Stomach (tissue), 9 donors: ENCODE data around the gene ALDH3B1. TPM values are rescaled to one million over a fixed set of nuclear protein-coding genes. Genes with fewer than 3 reads are reported as not detected.

Experiments used
- DNase-seq, 2 donors: peaks; one replicate each; pipeline versions ENCODE4 v3.0.0 to v3.0.0-alpha.2; 2013 to 2019
- H3K27ac ChIP-seq, 5 donors: fragments of 200-600 bp in 4 of 5; sonication (generic) in 4 of 5; one replicate each; pipeline ENCODE4 v1.5.1; 2013 to 2019; ENCODE audit warnings: mild to moderate bottlenecking in 1 of 5, moderate library complexity in 1 of 5
- H3K27me3 ChIP-seq, 3 donors: fragments of 200-600 bp; sonication (generic); one replicate each; pipeline ENCODE4 v1.5.1; 2017 to 2019; ENCODE audit warnings: mixed run types in 1 of 3
- H3K36me3 ChIP-seq, 4 donors: fragments of 200-600 bp; sonication (generic); 1 replicate in 3 of 4; 2 replicates in 1 of 4; pipeline ENCODE4 v1.5.1; 2016 to 2019
- H3K4me1 ChIP-seq, 4 donors: fragments of 200-600 bp; sonication (generic); one replicate each; pipeline ENCODE4 v1.5.1; 2016 to 2019
- H3K4me3 ChIP-seq, 4 donors: fragments of 200-600 bp; sonication (generic) in 3 of 4; one replicate each; pipeline ENCODE4 v1.5.1; 2016 to 2019; ENCODE audit warnings: mild to moderate bottlenecking in 1 of 4
- H3K9me3 ChIP-seq, 4 donors: fragments of 200-600 bp; sonication (generic); one replicate each; pipeline ENCODE4 v1.5.1; 2016 to 2019
- EP300 ChIP-seq: sonication (generic); formaldehyde crosslinking; IDR thresholded peaks from one replicate; pipeline ENCODE4 v1.6.1; 2017; ENCODE audit warnings: antibody characterized with exemption
- POLR2A ChIP-seq, 4 donors: fragments of 450-650 bp; IDR thresholded peaks; one replicate each; pipeline ENCODE4 v1.6.1; 2016; ENCODE audit warnings: antibody characterized with exemption in 4 of 4, control low read depth in 2 of 4, mild to moderate bottlenecking in 1 of 4, moderate library complexity in 1 of 4
- POLR2AphosphoS5 ChIP-seq, 3 donors: sonication (generic); formaldehyde crosslinking; IDR thresholded peaks; one replicate each; pipeline ENCODE4 v1.6.1; 2016; ENCODE audit warnings: antibody characterized with exemption in 3 of 3
- WGBS, 5 donors: extraction: QIAGEN DNeasy Blood & Tissue Kit in 3 of 5; methylation state at CpG; one replicate each; pipeline versions ENCODE4 v1.1.5 to v1.1.7; 2013 to 2018; 5-methylcytosine and 5-hydroxymethylcytosine counted together
- intact Hi-C: fragments of 100-400 bp; cut with DNase I; formaldehyde crosslinking; loops from one replicate; pipeline ENCODE4 v1.15.1; 2023; ENCODE audit warnings: low total_unique reads
- polyA plus RNA-seq, 3 donors: library from polyadenylated mRNA; stranded (reverse); fragments of 200-250 nt; gene quantifications; one replicate each; pipeline ENCODE4 v1.2.3, GENCODE V29; 2013
- total RNA-seq, 5 donors: library from RNA; depleted of rRNA; stranded (reverse); fragments of >200 nt; gene quantifications; one replicate each; pipeline versions ENCODE4 v1.1.0 to v1.2.3, GENCODE V29; 2014 to 2016
- TF ChIP-seq, protein P1 (sequence below), 7 experiments: fragments of 450-650 bp in 4 of 7; fragments of 200-600 bp in 3 of 7; sonication (generic) in 3 of 7; IDR thresholded peaks; one replicate each; pipeline ENCODE4 v1.5.1; 2016 to 2019; ENCODE audit warnings: antibody characterized with exemption in 7 of 7, control low read depth in 2 of 7, mild to moderate bottlenecking in 1 of 7
- donor health status: healthy with polysubstance abuse.
- donor health status: Bipolar disorder and iron deficiency.
- donor health status: healthy.

ALDH3B1 gene
- total and polyA plus RNA-seq, 8 donors = 2.9 to 55.0 (median 13.0) TPM

DNA sequence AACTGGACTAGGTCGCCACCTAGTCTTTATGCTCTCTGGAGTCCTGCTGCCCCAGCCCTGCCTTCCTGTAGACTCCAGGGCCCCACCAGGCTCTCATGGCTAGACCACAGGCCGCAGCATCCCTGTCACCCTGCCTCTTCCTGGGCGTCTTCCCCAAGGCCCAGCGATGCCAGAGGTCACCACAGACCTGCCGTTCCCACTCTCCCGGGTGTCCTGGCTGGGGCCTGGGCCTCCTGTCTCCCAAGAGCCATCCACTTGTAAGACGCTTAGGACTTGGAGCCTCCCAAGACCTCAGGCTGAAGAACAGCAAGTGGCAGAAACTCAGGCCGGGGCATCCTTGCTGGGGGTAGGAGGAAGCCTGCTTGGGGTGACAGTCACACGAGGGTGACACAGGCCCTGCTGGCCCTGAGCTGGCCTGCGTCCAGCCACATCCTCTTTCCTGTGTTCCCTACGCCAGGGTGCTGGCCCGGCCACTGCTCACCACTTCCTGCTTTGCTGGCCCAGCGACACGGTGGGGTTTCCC, 26.7 kb downstream of the ALDH3B1 start:
- H3K27me3 ChIP-seq = no peaks in the 10 kb centered on the region
- intact Hi-C loops = no loop called here
- H3K36me3 ChIP-seq = peaks cover 15 to 50% (median 44%) of the 10 kb centered on the region in 4 donors
- H3K9me3 ChIP-seq = no peaks in the 10 kb centered on the region
- TF ChIP-seq POLR2AphosphoS5 (IDR thresholded peaks at IDR 0.05) (peak in 1 of 3 donors; percentile 69), EP300 (no peak)
- H3K4me3 ChIP-seq = no peak overlapping the region
- peaks cover 61 to 91% (median 79%) of the 10 kb centered on the region in 4 donors for H3K4me1 ChIP-seq
- WGBS, 5 donors = 43 to 61% (median 53%) methylated on average over 6 to 14 of the region's 14 CpGs
- DNase-seq = peak; percentile 57 to 79
- peak overlapping the region; percentile 74 to 93 (median 91) for H3K27ac ChIP-seq

DNA sequence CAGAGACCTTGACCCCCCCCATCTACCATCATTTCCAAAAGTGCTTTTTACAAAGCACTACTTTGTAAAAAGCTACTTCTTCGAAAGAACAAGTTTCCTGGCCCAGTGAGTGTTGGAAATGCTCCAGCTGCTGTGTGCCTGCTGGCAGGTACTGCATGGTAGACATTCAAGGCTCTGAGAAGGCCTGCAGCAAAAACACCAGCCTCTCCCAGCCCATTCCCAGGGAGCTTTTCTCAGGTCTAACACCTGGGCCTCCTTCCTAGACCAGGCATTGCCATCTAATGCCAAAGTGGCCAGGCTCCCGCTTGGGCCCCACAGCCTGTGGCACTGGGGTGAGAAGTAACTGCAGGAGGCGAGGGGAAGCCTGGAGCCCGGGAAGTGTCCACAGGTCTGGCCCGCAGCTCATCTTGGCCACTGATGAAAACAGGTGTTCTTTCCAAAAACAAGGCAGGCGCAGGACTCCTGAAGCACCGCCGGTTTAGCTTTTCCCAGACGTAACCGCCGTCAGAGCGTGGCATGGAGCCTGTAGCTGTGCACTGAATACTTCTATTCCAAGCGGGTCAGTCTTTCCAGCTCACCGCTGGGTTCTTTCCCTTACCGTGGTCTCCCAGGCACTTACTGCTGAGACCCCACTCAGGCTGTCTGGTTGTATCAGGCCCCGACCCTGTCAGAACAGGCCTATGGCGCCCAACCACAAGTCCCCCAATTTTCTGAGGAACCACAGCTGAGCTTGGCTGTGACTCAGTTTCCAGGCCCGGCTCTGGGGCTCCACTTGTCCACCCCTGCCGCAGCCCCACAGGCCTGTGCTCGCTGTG, 27.5 kb downstream of the ALDH3B1 start:
- H3K9me3 ChIP-seq = no peaks in the 10 kb centered on the region
- H3K4me1 ChIP-seq = peaks cover 62 to 91% (median 79%) of the 10 kb centered on the region in 4 donors
- intact Hi-C loops = no loop called here
- H3K36me3 ChIP-seq = peaks cover 17 to 55% (median 51%) of the 10 kb centered on the region in 4 donors
- DNase-seq = peak; percentile 35 to 71
- WGBS, 5 donors = 74 to 83% (median 78%) methylated on average over 15 to 20 of the region's 20 CpGs
- peak overlapping the region; percentile 87 to 93 (median 91) for H3K27ac ChIP-seq
- no peak for TF ChIP-seq POLR2AphosphoS5 (IDR thresholded peaks at IDR 0.05)
- TF ChIP-seq, protein P1, sequence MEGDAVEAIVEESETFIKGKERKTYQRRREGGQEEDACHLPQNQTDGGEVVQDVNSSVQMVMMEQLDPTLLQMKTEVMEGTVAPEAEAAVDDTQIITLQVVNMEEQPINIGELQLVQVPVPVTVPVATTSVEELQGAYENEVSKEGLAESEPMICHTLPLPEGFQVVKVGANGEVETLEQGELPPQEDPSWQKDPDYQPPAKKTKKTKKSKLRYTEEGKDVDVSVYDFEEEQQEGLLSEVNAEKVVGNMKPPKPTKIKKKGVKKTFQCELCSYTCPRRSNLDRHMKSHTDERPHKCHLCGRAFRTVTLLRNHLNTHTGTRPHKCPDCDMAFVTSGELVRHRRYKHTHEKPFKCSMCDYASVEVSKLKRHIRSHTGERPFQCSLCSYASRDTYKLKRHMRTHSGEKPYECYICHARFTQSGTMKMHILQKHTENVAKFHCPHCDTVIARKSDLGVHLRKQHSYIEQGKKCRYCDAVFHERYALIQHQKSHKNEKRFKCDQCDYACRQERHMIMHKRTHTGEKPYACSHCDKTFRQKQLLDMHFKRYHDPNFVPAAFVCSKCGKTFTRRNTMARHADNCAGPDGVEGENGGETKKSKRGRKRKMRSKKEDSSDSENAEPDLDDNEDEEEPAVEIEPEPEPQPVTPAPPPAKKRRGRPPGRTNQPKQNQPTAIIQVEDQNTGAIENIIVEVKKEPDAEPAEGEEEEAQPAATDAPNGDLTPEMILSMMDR (IDR thresholded peaks at IDR 0.05) = no peak
- TF ChIP-seq EP300 = no peak
- TF ChIP-seq POLR2A (IDR thresholded peaks at IDR 0.05) = no peak
- H3K27me3 ChIP-seq = no peaks in the 10 kb centered on the region
- peak overlapping the region in 3 of 4 donors; percentile 69 to 76 (median 70) for H3K4me3 ChIP-seq

DNA sequence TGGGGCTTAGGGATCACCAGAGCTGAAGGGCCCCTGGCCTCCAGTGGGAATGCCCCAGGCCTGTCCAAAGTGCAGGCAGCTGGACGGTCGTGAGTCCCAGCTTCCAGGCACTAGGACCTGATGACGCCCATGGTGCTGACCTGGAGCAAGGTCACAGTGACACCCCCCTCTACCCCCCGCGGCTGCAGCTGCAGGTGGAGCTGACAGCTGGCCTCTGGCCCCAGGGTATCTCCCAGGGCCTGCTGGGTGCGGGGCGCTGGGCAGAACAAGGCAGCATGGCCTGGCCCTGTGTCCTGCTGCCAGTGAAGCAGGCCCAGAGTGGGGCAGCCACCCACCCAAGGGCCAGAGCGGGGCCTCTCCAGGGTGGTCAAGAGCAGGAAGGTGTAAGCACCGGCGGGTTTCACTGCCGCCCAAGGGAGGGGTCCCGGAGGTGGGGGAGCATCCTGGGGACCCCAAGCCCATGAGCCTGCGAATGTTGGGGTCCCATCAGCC, 28.1 kb downstream of the ALDH3B1 start:
- Histone ChIP-seq H3K4me1 (peaks cover 61 to 91% (median 78%) of the 10 kb centered on the region in 4 donors), H3K27ac (peak overlapping the region; percentile 87 to 93 (median 91)), H3K9me3 (no peaks in the 10 kb centered on the region), H3K4me3 (peak overlapping the region; percentile 54 to 76 (median 70)), H3K36me3 (peaks cover 21 to 55% (median 51%) of the 10 kb centered on the region in 4 donors), H3K27me3 (no peaks in the 10 kb centered on the region)
- intact Hi-C loops = no loop called here
- TF ChIP-seq POLR2A (IDR thresholded peaks at IDR 0.05) (no peak), POLR2AphosphoS5 (IDR thresholded peaks at IDR 0.05) (no peak)
- 18 to 30% (median 28%) methylated on average over 5 to 13 of the region's 13 CpGs for WGBS, 5 donors
- peak in 1 of 2 donors; percentile 46 for DNase-seq

DNA sequence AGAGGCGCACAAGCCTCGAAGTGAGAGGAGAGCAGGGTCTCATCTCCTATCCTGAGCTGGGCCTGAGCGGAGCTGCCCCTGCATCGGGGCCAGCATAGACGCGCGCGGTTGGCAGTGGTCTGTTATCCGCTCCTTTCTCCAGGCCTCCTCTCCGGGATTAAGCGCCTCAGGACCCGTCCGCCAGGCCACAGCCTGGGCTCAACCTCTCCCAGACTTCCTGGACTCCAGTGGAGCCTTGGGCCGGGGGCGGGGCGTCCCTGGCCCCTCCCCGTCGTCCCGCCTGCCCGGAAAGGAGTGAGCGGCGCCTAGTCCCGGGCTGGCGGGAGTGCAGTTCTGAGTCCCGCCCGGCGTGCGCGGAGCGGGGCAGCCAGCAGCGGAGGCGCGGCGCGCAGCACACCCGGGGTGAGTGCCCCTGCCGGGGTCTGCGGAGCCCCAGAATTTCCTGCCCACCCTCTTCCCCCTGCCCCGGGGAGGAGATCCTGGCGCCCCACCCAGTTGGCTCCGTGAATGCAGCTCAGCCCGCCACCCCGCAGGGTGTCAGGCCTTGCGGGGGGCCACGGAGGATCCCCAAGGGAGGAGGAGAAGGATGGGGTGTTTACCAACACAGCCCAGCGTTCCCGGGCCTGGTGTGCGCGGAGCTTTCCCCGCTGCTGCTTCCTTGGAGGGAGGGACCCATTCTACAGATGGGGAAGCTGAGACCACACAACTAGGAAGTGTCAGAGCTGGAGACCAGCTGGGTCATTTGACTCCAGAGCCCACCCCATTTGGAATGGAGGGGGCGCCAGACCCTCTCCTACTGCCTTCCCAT, 28.8 kb downstream of the ALDH3B1 start, which contains the start of gene TCIRG1:
TCIRG1 (plus strand) TSS at position 308 of the 808 bp plus-strand sequence. CDS start 2,247 bp downstream, outside the sequence.
- intact Hi-C loops = no loop called here
- WGBS, 5 donors = 3 to 23% (median 4%) methylated on average over 8 to 51 of the region's 51 CpGs
- Histone ChIP-seq H3K27me3 (no peaks in the 10 kb centered on the region), H3K4me1 (peaks cover 55 to 91% (median 75%) of the 10 kb centered on the region in 4 donors), H3K4me3 (peak within 1 kb of the TSS; percentile 54 to 76 (median 70)), H3K36me3 (peaks cover 20 to 55% (median 51%) of the 10 kb centered on the region in 4 donors), H3K27ac (peak within 1 kb of the TSS; percentile 87 to 93 (median 91)), H3K9me3 (no peaks in the 10 kb centered on the region)
- TF ChIP-seq EP300 (no peak), POLR2AphosphoS5 (IDR thresholded peaks at IDR 0.05) (peak; percentile 68 to 95 (median 93)), POLR2A (IDR thresholded peaks at IDR 0.05) (peak in 2 of 4 donors; percentile 45 to 70)
- TF ChIP-seq, protein P1 (IDR thresholded peaks at IDR 0.05) = no peak
- peak; percentile 92 to 94 for DNase-seq
